H1 (cell line): Measurements from ENCODE around the gene RRN3. TPM values are rescaled to one million over a fixed set of nuclear protein-coding genes. Genes with fewer than 3 reads are reported as not detected.

Experiments
- FOSL1 ChIP-seq: IDR thresholded peaks from 2 replicates; pipeline ENCODE4 v1.6.1; 2011; ENCODE audit warnings: mild to moderate bottlenecking, low read depth, low read length, moderate library complexity; ENCODE audit not compliant: insufficient read depth
- POLR2AphosphoS5 ChIP-seq: IDR thresholded peaks from 2 replicates; pipeline ENCODE4 v1.6.1; 2011; ENCODE audit warnings: low read depth, low read length
- ZNF274 ChIP-seq: IDR thresholded peaks from 2 replicates; pipeline ENCODE4 v1.7.0; 2012; ENCODE audit warnings: low read length, borderline replicate concordance; ENCODE audit errors: extremely low read depth
- polyA plus RNA-seq, 7 experiments: library from polyadenylated mRNA; depleted of rRNA in 3 of 7; stranded (reverse) in 5 of 7; unstranded in 2 of 7; fragments of >200 nt in 5 of 7; fragments of 200-250 nt in 2 of 7; gene quantifications; 1 replicate in 5 of 7; 2 replicates in 1 of 7; 4 replicates in 1 of 7; pipeline versions ENCODE4 v1.2.1 to v1.2.3, GENCODE V29; 2011 to 2013; ENCODE audit warnings: missing spikeins in 2 of 7, mixed read lengths in 2 of 7
- total RNA-seq: library from RNA; stranded (reverse); fragmentation: NEBNext Ultra II Directional; extraction: Animal tissue kit (Norgen Biotek cat#: 25700); gene quantifications from 2 replicates; pipeline ENCODE4 v1.2.1, GENCODE V29; 2021
- TF ChIP-seq, protein P1 (sequence below): fragments of 300-600 bp; sonication (generic); IDR thresholded peaks from 2 replicates; pipeline ENCODE4 v1.7.1; 2012; ENCODE audit warnings: low read length, moderate library complexity, mild to moderate bottlenecking, inconsistent platforms; ENCODE audit not compliant: insufficient replicate concordance
- TF ChIP-seq, protein P2 (sequence below): IDR thresholded peaks from 2 replicates; pipeline ENCODE4 v1.6.1; 2011; ENCODE audit warnings: low read length, improper control_type of control experiment
- TF ChIP-seq, protein P3 (sequence below), 3 experiments: IDR thresholded peaks; 1 replicate in 2 of 3; 2 replicates in 1 of 3; pipeline versions ENCODE4 v1.5.1 to v1.6.1; 2011; ENCODE audit warnings: low read length in 3 of 3, mild to moderate bottlenecking in 3 of 3, inconsistent platforms in 2 of 3, low read depth in 1 of 3, moderate library complexity in 1 of 3; ENCODE audit not compliant: insufficient read depth in 1 of 3; ENCODE audit errors: control extremely low read depth in 1 of 3
- TF ChIP-seq, protein P4 (sequence below): IDR thresholded peaks from 2 replicates; pipeline ENCODE4 v1.6.1; 2011; ENCODE audit warnings: low read depth, mild to moderate bottlenecking, low read length; ENCODE audit not compliant: insufficient read depth

The RRN3 gene
- total and polyA plus RNA-seq, 2 of the 8 experiments (the other 6 are each of a cell fraction or from before 2014, with no cell fraction given), result 15.1 to 26.0 TPM

- TF ChIP-seq, protein P1, sequence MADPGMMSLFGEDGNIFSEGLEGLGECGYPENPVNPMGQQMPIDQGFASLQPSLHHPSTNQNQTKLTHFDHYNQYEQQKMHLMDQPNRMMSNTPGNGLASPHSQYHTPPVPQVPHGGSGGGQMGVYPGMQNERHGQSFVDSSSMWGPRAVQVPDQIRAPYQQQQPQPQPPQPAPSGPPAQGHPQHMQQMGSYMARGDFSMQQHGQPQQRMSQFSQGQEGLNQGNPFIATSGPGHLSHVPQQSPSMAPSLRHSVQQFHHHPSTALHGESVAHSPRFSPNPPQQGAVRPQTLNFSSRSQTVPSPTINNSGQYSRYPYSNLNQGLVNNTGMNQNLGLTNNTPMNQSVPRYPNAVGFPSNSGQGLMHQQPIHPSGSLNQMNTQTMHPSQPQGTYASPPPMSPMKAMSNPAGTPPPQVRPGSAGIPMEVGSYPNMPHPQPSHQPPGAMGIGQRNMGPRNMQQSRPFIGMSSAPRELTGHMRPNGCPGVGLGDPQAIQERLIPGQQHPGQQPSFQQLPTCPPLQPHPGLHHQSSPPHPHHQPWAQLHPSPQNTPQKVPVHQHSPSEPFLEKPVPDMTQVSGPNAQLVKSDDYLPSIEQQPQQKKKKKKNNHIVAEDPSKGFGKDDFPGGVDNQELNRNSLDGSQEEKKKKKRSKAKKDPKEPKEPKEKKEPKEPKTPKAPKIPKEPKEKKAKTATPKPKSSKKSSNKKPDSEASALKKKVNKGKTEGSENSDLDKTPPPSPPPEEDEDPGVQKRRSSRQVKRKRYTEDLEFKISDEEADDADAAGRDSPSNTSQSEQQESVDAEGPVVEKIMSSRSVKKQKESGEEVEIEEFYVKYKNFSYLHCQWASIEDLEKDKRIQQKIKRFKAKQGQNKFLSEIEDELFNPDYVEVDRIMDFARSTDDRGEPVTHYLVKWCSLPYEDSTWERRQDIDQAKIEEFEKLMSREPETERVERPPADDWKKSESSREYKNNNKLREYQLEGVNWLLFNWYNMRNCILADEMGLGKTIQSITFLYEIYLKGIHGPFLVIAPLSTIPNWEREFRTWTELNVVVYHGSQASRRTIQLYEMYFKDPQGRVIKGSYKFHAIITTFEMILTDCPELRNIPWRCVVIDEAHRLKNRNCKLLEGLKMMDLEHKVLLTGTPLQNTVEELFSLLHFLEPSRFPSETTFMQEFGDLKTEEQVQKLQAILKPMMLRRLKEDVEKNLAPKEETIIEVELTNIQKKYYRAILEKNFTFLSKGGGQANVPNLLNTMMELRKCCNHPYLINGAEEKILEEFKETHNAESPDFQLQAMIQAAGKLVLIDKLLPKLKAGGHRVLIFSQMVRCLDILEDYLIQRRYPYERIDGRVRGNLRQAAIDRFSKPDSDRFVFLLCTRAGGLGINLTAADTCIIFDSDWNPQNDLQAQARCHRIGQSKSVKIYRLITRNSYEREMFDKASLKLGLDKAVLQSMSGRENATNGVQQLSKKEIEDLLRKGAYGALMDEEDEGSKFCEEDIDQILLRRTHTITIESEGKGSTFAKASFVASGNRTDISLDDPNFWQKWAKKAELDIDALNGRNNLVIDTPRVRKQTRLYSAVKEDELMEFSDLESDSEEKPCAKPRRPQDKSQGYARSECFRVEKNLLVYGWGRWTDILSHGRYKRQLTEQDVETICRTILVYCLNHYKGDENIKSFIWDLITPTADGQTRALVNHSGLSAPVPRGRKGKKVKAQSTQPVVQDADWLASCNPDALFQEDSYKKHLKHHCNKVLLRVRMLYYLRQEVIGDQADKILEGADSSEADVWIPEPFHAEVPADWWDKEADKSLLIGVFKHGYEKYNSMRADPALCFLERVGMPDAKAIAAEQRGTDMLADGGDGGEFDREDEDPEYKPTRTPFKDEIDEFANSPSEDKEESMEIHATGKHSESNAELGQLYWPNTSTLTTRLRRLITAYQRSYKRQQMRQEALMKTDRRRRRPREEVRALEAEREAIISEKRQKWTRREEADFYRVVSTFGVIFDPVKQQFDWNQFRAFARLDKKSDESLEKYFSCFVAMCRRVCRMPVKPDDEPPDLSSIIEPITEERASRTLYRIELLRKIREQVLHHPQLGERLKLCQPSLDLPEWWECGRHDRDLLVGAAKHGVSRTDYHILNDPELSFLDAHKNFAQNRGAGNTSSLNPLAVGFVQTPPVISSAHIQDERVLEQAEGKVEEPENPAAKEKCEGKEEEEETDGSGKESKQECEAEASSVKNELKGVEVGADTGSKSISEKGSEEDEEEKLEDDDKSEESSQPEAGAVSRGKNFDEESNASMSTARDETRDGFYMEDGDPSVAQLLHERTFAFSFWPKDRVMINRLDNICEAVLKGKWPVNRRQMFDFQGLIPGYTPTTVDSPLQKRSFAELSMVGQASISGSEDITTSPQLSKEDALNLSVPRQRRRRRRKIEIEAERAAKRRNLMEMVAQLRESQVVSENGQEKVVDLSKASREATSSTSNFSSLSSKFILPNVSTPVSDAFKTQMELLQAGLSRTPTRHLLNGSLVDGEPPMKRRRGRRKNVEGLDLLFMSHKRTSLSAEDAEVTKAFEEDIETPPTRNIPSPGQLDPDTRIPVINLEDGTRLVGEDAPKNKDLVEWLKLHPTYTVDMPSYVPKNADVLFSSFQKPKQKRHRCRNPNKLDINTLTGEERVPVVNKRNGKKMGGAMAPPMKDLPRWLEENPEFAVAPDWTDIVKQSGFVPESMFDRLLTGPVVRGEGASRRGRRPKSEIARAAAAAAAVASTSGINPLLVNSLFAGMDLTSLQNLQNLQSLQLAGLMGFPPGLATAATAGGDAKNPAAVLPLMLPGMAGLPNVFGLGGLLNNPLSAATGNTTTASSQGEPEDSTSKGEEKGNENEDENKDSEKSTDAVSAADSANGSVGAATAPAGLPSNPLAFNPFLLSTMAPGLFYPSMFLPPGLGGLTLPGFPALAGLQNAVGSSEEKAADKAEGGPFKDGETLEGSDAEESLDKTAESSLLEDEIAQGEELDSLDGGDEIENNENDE, result no peak
- TF ChIP-seq, protein P2, sequence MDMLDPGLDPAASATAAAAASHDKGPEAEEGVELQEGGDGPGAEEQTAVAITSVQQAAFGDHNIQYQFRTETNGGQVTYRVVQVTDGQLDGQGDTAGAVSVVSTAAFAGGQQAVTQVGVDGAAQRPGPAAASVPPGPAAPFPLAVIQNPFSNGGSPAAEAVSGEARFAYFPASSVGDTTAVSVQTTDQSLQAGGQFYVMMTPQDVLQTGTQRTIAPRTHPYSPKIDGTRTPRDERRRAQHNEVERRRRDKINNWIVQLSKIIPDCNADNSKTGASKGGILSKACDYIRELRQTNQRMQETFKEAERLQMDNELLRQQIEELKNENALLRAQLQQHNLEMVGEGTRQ, result no peak
- TF ChIP-seq POLR2AphosphoS5 (no peak), FOSL1 (no peak), ZNF274 (no peak)
- TF ChIP-seq, protein P3, sequence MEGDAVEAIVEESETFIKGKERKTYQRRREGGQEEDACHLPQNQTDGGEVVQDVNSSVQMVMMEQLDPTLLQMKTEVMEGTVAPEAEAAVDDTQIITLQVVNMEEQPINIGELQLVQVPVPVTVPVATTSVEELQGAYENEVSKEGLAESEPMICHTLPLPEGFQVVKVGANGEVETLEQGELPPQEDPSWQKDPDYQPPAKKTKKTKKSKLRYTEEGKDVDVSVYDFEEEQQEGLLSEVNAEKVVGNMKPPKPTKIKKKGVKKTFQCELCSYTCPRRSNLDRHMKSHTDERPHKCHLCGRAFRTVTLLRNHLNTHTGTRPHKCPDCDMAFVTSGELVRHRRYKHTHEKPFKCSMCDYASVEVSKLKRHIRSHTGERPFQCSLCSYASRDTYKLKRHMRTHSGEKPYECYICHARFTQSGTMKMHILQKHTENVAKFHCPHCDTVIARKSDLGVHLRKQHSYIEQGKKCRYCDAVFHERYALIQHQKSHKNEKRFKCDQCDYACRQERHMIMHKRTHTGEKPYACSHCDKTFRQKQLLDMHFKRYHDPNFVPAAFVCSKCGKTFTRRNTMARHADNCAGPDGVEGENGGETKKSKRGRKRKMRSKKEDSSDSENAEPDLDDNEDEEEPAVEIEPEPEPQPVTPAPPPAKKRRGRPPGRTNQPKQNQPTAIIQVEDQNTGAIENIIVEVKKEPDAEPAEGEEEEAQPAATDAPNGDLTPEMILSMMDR (IDR thresholded peaks at IDR 0.05; ENCODE audit: control extremely low read depth in 1 of 3, insufficient read depth in 1 of 3, low read depth in 1 of 3, low read length in 3 of 3), result no peak
- TF ChIP-seq, protein P4, sequence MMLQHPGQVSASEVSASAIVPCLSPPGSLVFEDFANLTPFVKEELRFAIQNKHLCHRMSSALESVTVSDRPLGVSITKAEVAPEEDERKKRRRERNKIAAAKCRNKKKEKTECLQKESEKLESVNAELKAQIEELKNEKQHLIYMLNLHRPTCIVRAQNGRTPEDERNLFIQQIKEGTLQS, result no peak
Measured at GRCh38 chr16:15031586-15031985, 62.5 kb downstream of the RRN3 start (continued).
